H1 (cell line): ENCODE data around the gene FXYD3. TPM values are rescaled to one million over a fixed set of nuclear protein-coding genes. Genes with fewer than 3 reads are reported as not detected.

ENCODE experiments used
- CTCF ChIA-PET: fragments of 300-600 bp; sonication (Branson Sonifier 250); formaldehyde crosslinking; loops from one replicate; lab custom pipeline; 2021; ENCODE audit not compliant: partially characterized antibody; lab: Charles Lee
- POLR2A ChIA-PET: fragments of 300-600 bp; sonication (Branson Sonifier 250); formaldehyde crosslinking; loops from one replicate; lab custom pipeline; 2021; ENCODE audit warnings: inconsistent platforms; ENCODE audit not compliant: partially characterized antibody; lab: Charles Lee
- DNase-seq, 2 experiments: peaks; one replicate each; pipeline versions ENCODE4 v3.0.0 to v3.0.0-alpha.2; 2010 to 2022; ENCODE audit warnings: low spot score in 2 of 2, low read depth in 1 of 2, mixed read lengths in 1 of 2
- FAIRE-seq: peaks from 2 replicates; lab custom pipeline; 2011; peaks lifted over from hg19 to GRCh38; lab: Jason Lieb, UNC
- H2AFZ ChIP-seq: 2 replicates; pipeline ENCODE4 v1.8.1; 2012; ENCODE audit warnings: low read length, inconsistent platforms
- H2AK5ac ChIP-seq: 2 replicates; pipeline ENCODE4 v1.6.1; 2013; ENCODE audit warnings: low read depth, low read length
- H2BK120ac ChIP-seq: replicated peaks from 2 replicates; pipeline ENCODE3; 2013; ENCODE audit warnings: low read depth, low read length, inconsistent platforms
- H2BK12ac ChIP-seq: 2 replicates; pipeline ENCODE4 v1.6.1; 2013; ENCODE audit warnings: low read depth, low read length
- H2BK15ac ChIP-seq: 2 replicates; pipeline ENCODE4 v1.6.1; 2013; ENCODE audit warnings: low read length
- H2BK20ac ChIP-seq: 2 replicates; pipeline ENCODE4 v1.6.1; 2013; ENCODE audit warnings: low read length
- H2BK5ac ChIP-seq: 2 replicates; pipeline ENCODE4 v1.6.1; 2013; ENCODE audit warnings: low read depth, low read length
- H3K14ac ChIP-seq: 2 replicates; pipeline ENCODE4 v1.6.1; 2013; ENCODE audit warnings: inconsistent platforms; ENCODE audit not compliant: insufficient read length
- H3K18ac ChIP-seq: 2 replicates; pipeline ENCODE4 v1.6.1; 2013; ENCODE audit warnings: low read length; ENCODE audit errors: extremely low read depth
- H3K23ac ChIP-seq: 2 replicates; pipeline ENCODE4 v1.6.1; 2013; ENCODE audit warnings: inconsistent platforms; ENCODE audit not compliant: insufficient read length
- H3K23me2 ChIP-seq: 2 replicates; pipeline ENCODE4 v1.6.1; 2013; ENCODE audit warnings: low read depth, low read length
- H3K27ac ChIP-seq: 2 replicates; pipeline ENCODE4 v1.6.1; 2011; ENCODE audit warnings: low read depth, low read length, inconsistent platforms
- H3K27me3 ChIP-seq, 4 experiments: replicated peaks in 1 of 4; 1 replicate in 1 of 4; 2 replicates in 3 of 4; pipeline versions ENCODE4 v1.6.1 to v1.8.1; 2011 to 2013; ENCODE audit warnings: low read length in 3 of 4, mild to moderate bottlenecking in 3 of 4, inconsistent platforms in 2 of 4, mixed read lengths in 2 of 4, moderate library complexity in 1 of 4; ENCODE audit not compliant: control insufficient read depth in 3 of 4, insufficient read depth in 3 of 4; ENCODE audit errors: extremely low read depth in 1 of 4
- H3K36me3 ChIP-seq, 4 experiments: 2 replicates each; pipeline versions ENCODE4 v1.6.1 to v1.8.1; 2011 to 2013; ENCODE audit warnings: mild to moderate bottlenecking in 4 of 4, low read length in 3 of 4, moderate library complexity in 2 of 4, control low read depth in 1 of 4, inconsistent platforms in 1 of 4; ENCODE audit not compliant: insufficient read depth in 4 of 4, control insufficient read depth in 2 of 4
- H3K4ac ChIP-seq: replicated peaks from 2 replicates; pipeline ENCODE3; 2013; ENCODE audit warnings: low read length, low read depth, mixed read lengths, inconsistent platforms; ENCODE audit not compliant: insufficient read length
- H3K4me1 ChIP-seq, 4 experiments: replicated peaks in 1 of 4; 1 replicate in 1 of 4; 2 replicates in 3 of 4; pipeline versions ENCODE4 v1.6.1 to v1.8.1; 2011 to 2013; ENCODE audit warnings: low read length in 3 of 4, inconsistent platforms in 2 of 4, mixed read lengths in 1 of 4; ENCODE audit not compliant: insufficient read depth in 4 of 4, control insufficient read depth in 3 of 4
- H3K4me2 ChIP-seq, 2 experiments: 2 replicates each; pipeline versions ENCODE4 v1.6.1 to v1.8.1; 2011 to 2013; ENCODE audit warnings: low read depth in 2 of 2, low read length in 2 of 2, control low read depth in 1 of 2, inconsistent platforms in 1 of 2, mild to moderate bottlenecking in 1 of 2; ENCODE audit not compliant: insufficient read depth in 1 of 2
- H3K4me3 ChIP-seq, 4 experiments: fragments of 200-600, 300-600 bp in 1 of 4; sonication (generic), shearing (Covaris generic), sonication (Bioruptor Twin) in 1 of 4; 2 replicates each; pipeline versions ENCODE4 v1.5.1 to v1.8.1; 2011 to 2016; ENCODE audit warnings: low read length in 4 of 4, low read depth in 3 of 4, control low read depth in 2 of 4, inconsistent platforms in 2 of 4, mild to moderate bottlenecking in 2 of 4, mixed read lengths in 1 of 4, moderate library complexity in 1 of 4; ENCODE audit not compliant: insufficient read depth in 2 of 4; ENCODE audit errors: extremely low read depth in 1 of 4
- H3K56ac ChIP-seq: replicated peaks from 2 replicates; pipeline ENCODE3; 2013; ENCODE audit warnings: low read depth, mild to moderate bottlenecking, mixed read lengths, low read length, inconsistent platforms; ENCODE audit not compliant: insufficient read length
- H3K79me1 ChIP-seq: 2 replicates; pipeline ENCODE4 v1.6.1; 2013; ENCODE audit warnings: low read depth, low read length, control low read depth
- H3K79me2 ChIP-seq, 2 experiments: 2 replicates each; pipeline versions ENCODE4 v1.6.1 to v1.8.1; 2012 to 2013; ENCODE audit warnings: low read length in 2 of 2, mild to moderate bottlenecking in 2 of 2, inconsistent platforms in 1 of 2; ENCODE audit not compliant: insufficient read depth in 2 of 2, control insufficient read depth in 1 of 2
- H3K9ac ChIP-seq, 4 experiments: replicated peaks in 1 of 4; 1 replicate in 1 of 4; 2 replicates in 3 of 4; pipeline versions ENCODE4 v1.6.1 to v1.8.1; 2011 to 2013; ENCODE audit warnings: low read depth in 3 of 4, low read length in 3 of 4, control low read depth in 2 of 4, mild to moderate bottlenecking in 2 of 4, moderate library complexity in 2 of 4, inconsistent platforms in 1 of 4; ENCODE audit errors: extremely low read depth in 1 of 4
- H3K9me3 ChIP-seq, 2 experiments: 2 replicates each; pipeline versions ENCODE4 v1.6.1 to v1.8.1; 2012 to 2013; ENCODE audit warnings: mild to moderate bottlenecking in 2 of 2, moderate library complexity in 2 of 2, control low read depth in 1 of 2, inconsistent platforms in 1 of 2, low read depth in 1 of 2, low read length in 1 of 2, mixed read lengths in 1 of 2; ENCODE audit not compliant: insufficient read depth in 2 of 2
- H4K20me1 ChIP-seq, 2 experiments: replicated peaks in 1 of 2; 2 replicates each; pipeline versions ENCODE3 to v1.8.1; 2011 to 2013; ENCODE audit warnings: inconsistent platforms in 2 of 2, low read length in 2 of 2, mild to moderate bottlenecking in 1 of 2; ENCODE audit not compliant: insufficient read depth in 2 of 2, control insufficient read depth in 1 of 2
- H4K5ac ChIP-seq: 2 replicates; pipeline ENCODE4 v1.6.1; 2013; ENCODE audit warnings: low read length, low read depth, mixed read lengths, inconsistent platforms; ENCODE audit not compliant: insufficient read length
- H4K8ac ChIP-seq: 2 replicates; pipeline ENCODE4 v1.8.0; 2013; ENCODE audit warnings: mild to moderate bottlenecking, moderate library complexity, low read length, inconsistent platforms; ENCODE audit not compliant: insufficient read depth; ENCODE audit errors: extremely low read depth
- H4K91ac ChIP-seq: replicated peaks from 2 replicates; pipeline ENCODE3; 2013; ENCODE audit warnings: low read length, mixed read lengths, inconsistent platforms; ENCODE audit not compliant: insufficient read length
- CBX8 ChIP-seq: fragments of 300-800, 300-1000 bp; sonication (generic); IDR thresholded peaks from 2 replicates; pipeline ENCODE4 v1.7.1; 2016; ENCODE audit warnings: low read depth, low read length, borderline replicate concordance
- E2F6 ChIP-seq: IDR thresholded peaks from 2 replicates; pipeline ENCODE4 v1.6.1; 2012; ENCODE audit warnings: inconsistent platforms
- GABPA ChIP-seq: IDR thresholded peaks from 2 replicates; pipeline ENCODE4 v1.6.1; 2011; ENCODE audit warnings: mild to moderate bottlenecking, low read length, moderate library complexity, borderline replicate concordance; ENCODE audit not compliant: insufficient read depth
- RNF2 ChIP-seq: fragments of 200-900, 300-1000 bp; sonication (generic); IDR thresholded peaks from 2 replicates; pipeline ENCODE4 v1.7.1; 2016; ENCODE audit warnings: borderline replicate concordance, low read depth, mild to moderate bottlenecking, antibody characterized with exemption, low read length; ENCODE audit not compliant: poor library complexity, severe bottlenecking; ENCODE audit errors: missing control alignments
- SIRT6 ChIP-seq: IDR thresholded peaks from one replicate; pipeline ENCODE4 v1.7.1; 2012; ENCODE audit warnings: low read length, inconsistent platforms
- WGBS, 2 experiments: shearing (Covaris generic) in 1 of 2; methylation state at CpG; one replicate each; pipeline versions ENCODE4 v1.1.6 to v1.1.7; 2013 to 2015; ENCODE audit warnings: low lambda C conversion rate in 2 of 2, mixed read lengths in 2 of 2, inconsistent platforms in 1 of 2, low coverage in 1 of 2, missing lambda C conversion rate in 1 of 2; ENCODE audit not compliant: insufficient replicate concordance in 2 of 2, insufficient coverage in 1 of 2, insufficient read length in 1 of 2; ENCODE audit errors: extremely low coverage in 1 of 2, missing lambda C conversion rate in 1 of 2; 5-methylcytosine and 5-hydroxymethylcytosine counted together
- polyA plus RNA-seq, 7 experiments: library from polyadenylated mRNA; depleted of rRNA in 3 of 7; stranded (reverse) in 5 of 7; unstranded in 2 of 7; fragments of >200 nt in 5 of 7; fragments of 200-250 nt in 2 of 7; gene quantifications; 1 replicate in 5 of 7; 2 replicates in 1 of 7; 4 replicates in 1 of 7; pipeline versions ENCODE4 v1.2.1 to v1.2.3, GENCODE V29; 2011 to 2013; ENCODE audit warnings: missing spikeins in 2 of 7, mixed read lengths in 2 of 7
- total RNA-seq: library from RNA; stranded (reverse); fragmentation: NEBNext Ultra II Directional; extraction: Animal tissue kit (Norgen Biotek cat#: 25700); gene quantifications from 2 replicates; pipeline ENCODE4 v1.2.1, GENCODE V29; 2021

Gene FXYD3
- total and polyA plus RNA-seq, 2 of the 8 experiments (the other 6 are each of a cell fraction or from before 2014, with no cell fraction given): 0.33 TPM; not detected in 1

GRCh38 chr19:35140962-35141836 is 25.6 kb downstream of the FXYD3 start:
- Histone ChIP-seq H3K27me3 (peaks cover 0 to 18% (median 8%) of the 10 kb centered on the region in 4 experiments; a peak in 5 of 7 replicates), H3K9me3 (no peaks in the 10 kb centered on the region), H4K20me1 (peaks cover 0 to 3% of the 10 kb centered on the region in 2 experiments), H3K9ac (no peak overlapping the region; a peak in 1 of 7 replicates), H3K4me3 (peak overlapping the region; percentile 12 to 68 (median 50)), H3K18ac (peak overlapping the region; percentile 48), H4K91ac (peak overlapping the region; percentile 70), H4K8ac (no peak overlapping the region; the same call in 1 of the 2 replicates), H2AK5ac (peak overlapping the region; percentile 65; the same call in 1 of the 2 replicates), H3K14ac (no peak overlapping the region), H2BK120ac (peak overlapping the region; percentile 16), H3K4me2 (peak overlapping the region; percentile 78 to 89), H3K23ac (no peak overlapping the region), H2BK5ac (peak overlapping the region; percentile 10; the same call in 1 of the 2 replicates), H3K27ac (no peak overlapping the region), H3K56ac (peak overlapping the region; percentile 77), H2BK12ac (peak overlapping the region; percentile 75; the same call in 1 of the 2 replicates), H3K36me3 (no peaks in the 10 kb centered on the region), H3K79me1 (no peaks in the 10 kb centered on the region), H2BK15ac (peak overlapping the region; percentile 88; the same call in 1 of the 2 replicates), H3K79me2 (no peaks in the 10 kb centered on the region), H4K5ac (no peak overlapping the region), H3K23me2 (peaks cover 20% of the 10 kb centered on the region; the same call in 1 of the 2 replicates), H2BK20ac (no peak overlapping the region), H3K4ac (peak overlapping the region; percentile 93), H3K4me1 (peaks cover 5 to 32% (median 25%) of the 10 kb centered on the region in 4 experiments), H2AFZ (no peak overlapping the region)
- DNase-seq: peak; percentile 86 to 98
- POLR2A ChIA-PET: interaction anchor here (0.8 to 4.8 kb wide), 17 partner anchors 13 to 369 kb away, joined by 3 to 67 read pairs (median 4); partner anchors contain the start of gene FXYD5
- FAIRE-seq: no peak
- WGBS, 2 experiments: 9% methylated on average over 10 of the region's 48 CpGs; no CpG with 5 or more reads in 1 of the 2 experiments
- CTCF ChIA-PET: interaction anchor here (0.6 to 10.2 kb wide), 38 partner anchors 9 to 280 kb away, joined by 3 to 154 read pairs (median 4); partner anchors contain the start of genes FXYD3 and FXYD5
- TF ChIP-seq SIRT6 (no peak), CBX8 (no peak), RNF2 (no peak), E2F6 (peak; percentile 77), GABPA (no peak)
